GM12801 (cell line): ENCODE results near the gene DCBLD2.

Experiments used
- TF ChIP-seq, protein P1 (sequence below): IDR thresholded peaks from one replicate; pipeline ENCODE4 v1.5.1; 2011; ENCODE audit warnings: control low read depth; ENCODE audit not compliant: insufficient read length; ENCODE audit errors: extremely low read depth

DCBLD2 gene

DNA sequence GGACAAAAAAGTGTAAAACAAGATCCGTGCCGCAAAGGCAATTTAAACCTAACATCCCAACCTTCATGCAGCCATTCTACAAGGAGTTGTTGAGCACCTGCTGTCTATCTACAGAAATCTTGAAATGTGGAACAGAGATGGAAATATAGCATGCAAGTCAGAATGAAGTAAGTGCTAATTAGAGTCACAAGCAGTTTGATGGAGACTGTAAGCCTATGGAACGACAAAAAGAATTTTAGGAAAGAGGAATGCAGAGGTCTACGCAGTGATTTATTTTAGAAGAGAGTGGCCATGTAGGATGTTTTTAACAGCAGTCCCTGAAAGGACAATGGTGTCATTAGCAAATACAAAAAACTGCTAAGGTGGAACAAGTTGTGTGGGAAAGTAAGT, 851 bp upstream of the DCBLD2 start:
- TF ChIP-seq, protein P1, sequence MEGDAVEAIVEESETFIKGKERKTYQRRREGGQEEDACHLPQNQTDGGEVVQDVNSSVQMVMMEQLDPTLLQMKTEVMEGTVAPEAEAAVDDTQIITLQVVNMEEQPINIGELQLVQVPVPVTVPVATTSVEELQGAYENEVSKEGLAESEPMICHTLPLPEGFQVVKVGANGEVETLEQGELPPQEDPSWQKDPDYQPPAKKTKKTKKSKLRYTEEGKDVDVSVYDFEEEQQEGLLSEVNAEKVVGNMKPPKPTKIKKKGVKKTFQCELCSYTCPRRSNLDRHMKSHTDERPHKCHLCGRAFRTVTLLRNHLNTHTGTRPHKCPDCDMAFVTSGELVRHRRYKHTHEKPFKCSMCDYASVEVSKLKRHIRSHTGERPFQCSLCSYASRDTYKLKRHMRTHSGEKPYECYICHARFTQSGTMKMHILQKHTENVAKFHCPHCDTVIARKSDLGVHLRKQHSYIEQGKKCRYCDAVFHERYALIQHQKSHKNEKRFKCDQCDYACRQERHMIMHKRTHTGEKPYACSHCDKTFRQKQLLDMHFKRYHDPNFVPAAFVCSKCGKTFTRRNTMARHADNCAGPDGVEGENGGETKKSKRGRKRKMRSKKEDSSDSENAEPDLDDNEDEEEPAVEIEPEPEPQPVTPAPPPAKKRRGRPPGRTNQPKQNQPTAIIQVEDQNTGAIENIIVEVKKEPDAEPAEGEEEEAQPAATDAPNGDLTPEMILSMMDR, result no peak

DNA sequence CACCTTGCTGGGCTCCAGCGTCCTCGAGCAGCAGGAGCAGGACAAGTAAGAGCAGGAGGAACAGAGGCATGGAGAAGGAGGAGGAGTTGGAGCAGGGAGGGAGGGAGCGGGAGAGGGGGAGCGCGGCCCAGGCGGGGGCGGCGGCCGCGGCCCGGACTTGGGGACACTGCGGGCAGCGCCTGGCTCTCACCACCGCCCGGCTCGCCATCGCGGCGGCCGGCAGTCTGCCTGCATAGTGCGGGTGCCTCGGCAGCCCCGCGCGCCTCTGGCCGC, 440 bp downstream of the DCBLD2 start:
- TF ChIP-seq, protein P1, result no peak

GRCh38 chr3:98900265-98901118, 1.0 kb downstream of the DCBLD2 start:
- TF ChIP-seq, protein P1, result no peak

- TF ChIP-seq, protein P1, result no peak
These were observed 3.8 kb downstream of the DCBLD2 start for GRCh38 chr3:98897701-98898100.

DNA sequence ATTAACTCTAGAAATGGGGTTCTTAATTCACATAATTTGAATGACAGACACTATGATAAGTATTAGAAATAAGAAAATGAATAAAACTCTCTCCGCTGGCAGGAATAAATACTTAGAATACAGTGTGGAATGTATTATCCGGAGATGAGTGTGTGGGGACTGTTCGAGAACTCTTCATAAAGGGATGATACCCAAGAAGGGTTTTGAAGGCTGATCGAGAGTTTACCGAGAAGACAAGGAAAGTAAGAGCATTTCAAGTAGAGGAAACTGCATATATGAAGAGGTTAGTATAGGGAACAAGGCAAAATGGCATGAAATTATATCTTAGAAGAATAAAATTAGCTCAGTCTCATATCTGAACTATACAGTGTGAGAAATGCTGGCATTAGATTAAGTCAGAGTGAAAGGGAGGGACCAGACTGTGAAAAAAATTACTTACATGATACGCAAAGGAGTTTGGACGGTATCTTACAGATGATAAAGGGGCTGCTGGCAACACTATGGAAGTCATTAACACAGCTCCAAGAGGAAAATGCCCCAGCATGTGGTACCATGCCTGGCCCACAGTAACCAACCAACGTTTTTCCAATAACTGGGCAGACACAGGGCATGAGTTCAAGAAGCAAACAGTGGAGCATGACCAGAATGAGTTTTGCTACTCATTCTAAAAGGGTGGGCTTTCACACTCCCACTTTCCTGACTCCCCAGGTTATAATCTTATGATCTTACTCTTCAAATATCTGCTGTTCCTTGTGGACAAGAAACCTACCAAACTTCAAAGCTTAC, 6.5 kb downstream of the DCBLD2 start:
- TF ChIP-seq, protein P1, result no peak

DNA sequence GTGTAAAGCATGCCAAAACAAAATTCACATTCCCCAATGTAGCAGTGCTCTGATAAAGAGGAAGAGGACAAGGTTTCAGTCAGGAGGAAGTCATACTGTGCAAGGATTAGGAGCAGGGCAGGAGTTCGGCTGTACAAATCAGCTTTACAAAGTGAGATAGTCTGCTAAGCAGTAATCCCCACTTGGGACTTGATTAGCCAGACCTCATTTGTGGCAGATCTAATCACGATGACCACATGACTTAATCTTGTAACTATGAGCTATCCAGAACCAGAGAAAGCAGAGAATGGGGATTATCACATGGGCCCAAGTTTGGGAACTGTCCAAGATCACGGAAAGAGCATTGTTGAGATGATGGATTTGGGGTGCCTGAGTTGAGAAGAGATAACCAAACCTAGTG, 7.8 kb downstream of the DCBLD2 start:
- TF ChIP-seq, protein P1, result no peak

DNA sequence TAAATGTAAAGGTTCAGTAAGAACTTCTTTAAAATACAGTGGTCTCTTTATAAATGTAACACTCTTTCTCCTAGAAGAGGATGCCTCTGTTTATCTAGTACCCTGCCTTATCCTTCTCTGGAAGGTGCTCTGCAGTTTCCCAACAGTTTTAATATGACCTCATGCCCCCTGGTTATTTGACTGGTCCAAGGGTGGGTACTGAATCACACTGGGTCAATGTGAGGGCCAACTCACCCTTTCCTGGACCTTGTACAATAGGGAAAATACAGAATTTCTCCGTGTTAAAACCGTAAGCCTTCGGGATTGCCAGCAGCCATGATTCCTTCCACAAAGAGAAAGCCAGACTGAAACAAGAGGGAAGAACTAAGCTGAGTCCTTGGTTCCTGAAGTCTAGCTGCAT, 9.2 kb downstream of the DCBLD2 start:
- TF ChIP-seq, protein P1, result no peak
